GOT3 (cell line): ENCODE results near the gene LEO1.
"Not testable (repeated sequence)": the region's sequence is repeated elsewhere in the genome, so short reads cannot be mapped to it uniquely, and the experiment has no call there.

ENCODE experiments used
- DNase-seq: peaks from one replicate; lab custom pipeline; 2025; ENCODE audit warnings: mixed read lengths; lab: John Stamatoyannopoulos, UW

Gene LEO1

DNA sequence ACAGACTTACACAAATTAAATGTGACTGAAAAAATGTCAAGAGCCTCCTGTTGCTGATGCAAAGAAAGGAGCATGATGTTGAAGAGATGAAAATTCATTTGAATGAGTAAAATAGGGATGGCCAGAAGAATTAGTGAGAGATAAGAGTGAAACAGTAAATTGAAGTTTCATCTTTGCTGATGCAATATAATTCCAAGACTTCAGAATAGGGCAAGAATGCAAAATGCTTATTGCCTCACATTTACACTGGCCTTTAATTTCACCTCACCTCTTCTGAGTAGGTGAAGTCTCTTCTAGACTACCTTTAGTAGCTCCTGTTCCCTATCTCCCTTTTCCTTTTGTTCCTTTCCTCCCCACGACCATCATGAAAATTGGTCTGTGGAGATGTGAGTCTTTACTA lies 32.1 kb upstream of the LEO1 start:
- DNase-seq = no peak

DNA sequence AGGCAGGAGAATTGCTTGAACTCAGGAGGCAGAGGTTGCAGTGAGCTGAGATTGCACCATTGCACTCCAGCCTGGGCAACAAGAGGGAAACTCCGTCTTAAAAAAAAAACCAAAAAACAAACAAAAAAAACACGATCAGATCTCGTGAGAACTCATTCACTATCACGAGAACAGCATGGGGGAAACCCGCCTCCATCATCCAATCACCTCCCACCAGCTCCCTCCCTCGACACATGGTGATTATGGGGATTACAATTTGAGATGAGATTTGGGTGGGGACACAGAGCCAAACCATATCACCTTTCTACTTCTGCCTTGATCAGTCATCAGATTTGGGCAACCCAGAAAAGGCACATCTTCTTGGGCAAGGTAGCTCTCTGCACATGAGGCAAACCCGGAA lies 31.5 kb upstream of the LEO1 start:
- DNase-seq = not testable (repeated sequence)

DNA sequence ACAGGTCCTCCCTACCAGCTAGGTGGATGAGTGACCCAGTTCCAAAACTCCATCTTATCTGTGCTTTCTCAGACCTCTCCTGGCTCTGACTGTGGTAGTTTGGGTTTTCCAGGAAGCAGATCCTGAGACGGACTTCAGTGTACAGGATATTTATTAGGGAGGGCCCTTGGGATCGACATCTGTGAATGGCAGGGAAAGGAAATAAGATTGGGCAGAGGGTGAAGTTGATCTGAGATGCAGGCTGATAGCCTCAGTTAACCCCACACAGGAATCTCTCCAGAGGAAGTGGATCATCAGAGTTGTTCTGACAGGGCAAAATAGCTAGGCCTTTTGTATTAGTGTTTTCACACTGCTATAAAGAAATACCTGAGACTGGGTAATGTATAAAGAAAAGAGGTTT lies 30.8 kb upstream of the LEO1 start:
- no peak for DNase-seq

DNA sequence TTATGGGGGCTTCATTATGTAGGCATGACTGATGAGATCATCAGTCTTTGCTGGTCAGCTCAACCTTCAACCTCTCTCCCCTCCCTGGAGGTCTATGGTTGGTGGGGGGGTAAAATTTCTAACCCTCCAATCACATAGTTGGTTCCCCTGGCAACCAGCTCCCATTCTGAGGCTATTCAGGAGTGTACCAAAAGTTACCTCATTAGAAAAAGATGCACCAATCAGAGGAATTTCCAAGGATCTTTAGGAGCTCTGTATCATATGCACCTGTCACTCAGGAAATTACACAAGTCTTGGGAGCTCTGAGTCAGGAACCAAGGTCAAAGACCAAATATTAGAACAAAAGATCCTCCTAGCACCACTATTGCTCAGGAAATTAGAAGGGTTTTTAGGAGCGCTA lies 21.4 kb upstream of the LEO1 start:
- no peak for DNase-seq

DNA sequence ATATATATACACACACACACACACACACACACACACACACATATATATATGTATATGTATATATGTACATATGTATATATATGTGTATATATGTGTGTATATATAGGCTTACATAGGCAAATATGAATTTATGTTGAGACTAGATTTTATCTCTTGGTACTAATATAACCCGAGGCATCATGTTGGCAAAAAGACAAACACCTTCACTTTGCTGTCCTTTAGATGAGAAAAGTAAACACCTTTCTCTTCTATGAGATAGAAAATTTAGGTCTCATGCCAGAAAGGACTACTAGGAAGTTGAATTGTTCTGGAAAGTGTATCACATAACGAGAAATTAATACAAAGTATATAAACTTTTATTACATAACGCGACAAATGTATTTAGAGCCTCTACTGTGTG lies 19.6 kb upstream of the LEO1 start:
- DNase-seq = no peak

DNA sequence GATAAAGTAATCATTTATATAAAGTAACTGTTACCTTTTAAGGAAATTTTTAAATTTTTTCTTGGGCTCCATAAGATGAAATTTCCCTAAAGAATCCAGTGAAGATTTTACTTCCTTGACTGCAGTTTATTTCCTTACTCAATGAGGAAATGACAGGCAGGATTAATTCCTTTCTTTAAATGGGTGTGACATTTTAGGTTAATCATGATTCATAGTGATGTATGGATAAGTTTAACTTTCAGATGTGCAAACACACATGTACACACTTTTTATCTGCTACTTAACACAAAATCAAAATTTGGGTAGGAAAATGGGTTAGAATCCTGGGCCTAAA lies 11.2 kb upstream of the LEO1 start:
- no peak for DNase-seq

DNA sequence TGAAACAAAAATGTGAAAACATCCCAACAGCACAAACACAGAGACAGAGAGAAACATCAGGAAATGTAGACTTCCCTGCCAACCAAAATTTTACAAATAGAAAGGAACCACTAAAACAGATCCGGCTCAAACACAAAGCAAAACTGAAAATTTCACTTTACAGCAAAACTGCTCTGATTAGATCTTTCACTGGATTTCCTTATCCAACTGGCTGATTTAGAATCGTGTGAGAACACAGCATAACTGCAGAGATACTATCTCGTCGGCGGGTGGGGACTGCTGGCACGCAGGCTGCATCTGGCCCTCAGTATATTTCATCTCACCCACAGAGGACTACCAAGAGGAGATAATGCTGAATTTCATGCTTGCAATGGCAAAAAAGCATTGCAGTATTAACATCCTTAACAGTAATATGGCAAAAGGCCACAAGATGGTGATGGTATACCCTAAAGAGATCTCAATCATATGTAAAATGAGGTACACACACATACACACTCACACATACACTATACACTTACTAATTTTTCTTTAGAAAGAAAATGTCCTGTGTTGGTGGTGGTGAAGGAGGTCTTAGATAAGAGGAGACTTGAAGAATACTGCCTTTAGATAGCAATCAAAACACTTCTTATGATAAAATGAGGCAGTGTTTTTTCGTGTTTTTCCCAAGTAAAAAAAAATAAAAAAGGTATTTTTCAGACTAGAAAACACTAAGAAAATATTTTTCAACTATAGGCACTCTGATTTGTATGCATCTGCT lies 10.6 kb upstream of the LEO1 start:
- DNase-seq = no peak

DNA sequence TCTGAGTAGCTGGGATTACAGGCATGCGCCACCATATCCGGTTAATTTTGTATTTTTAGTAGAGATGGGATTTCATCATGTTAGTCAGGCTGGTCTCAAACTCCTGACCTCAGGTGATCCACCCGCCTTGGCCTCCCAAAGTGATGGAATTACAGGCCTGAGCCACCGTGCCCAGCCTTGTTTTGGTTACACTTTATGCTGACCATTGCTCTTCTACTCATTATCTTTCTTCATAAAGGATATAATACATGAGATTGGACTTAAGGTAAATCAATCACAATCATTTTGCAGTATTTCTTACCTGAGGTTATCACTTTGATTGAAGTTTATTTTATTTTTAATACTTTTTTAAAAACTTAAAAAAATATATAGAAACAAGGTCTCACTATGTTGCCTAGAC lies 2.2 kb upstream of the LEO1 start:
- DNase-seq = no peak

DNA sequence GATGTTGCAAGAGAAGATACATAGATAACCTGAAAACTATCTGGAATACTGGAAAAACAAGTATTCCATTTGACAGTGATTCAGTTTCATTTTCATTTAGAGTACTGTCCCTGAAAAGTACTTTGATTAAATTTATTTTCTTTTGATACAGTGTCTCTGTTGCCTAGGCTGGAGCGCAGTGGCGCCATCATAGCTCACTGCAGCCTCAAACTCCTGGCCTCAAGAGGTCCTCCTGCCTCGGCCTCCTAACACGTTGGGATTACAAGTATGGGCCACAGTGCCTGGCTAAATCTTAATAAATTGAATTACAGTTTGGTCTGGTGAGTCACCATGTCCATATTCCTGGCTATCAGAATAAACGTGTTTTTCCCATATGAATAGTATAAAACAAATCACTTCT lies 1.6 kb upstream of the LEO1 start:
- no peak for DNase-seq

DNA sequence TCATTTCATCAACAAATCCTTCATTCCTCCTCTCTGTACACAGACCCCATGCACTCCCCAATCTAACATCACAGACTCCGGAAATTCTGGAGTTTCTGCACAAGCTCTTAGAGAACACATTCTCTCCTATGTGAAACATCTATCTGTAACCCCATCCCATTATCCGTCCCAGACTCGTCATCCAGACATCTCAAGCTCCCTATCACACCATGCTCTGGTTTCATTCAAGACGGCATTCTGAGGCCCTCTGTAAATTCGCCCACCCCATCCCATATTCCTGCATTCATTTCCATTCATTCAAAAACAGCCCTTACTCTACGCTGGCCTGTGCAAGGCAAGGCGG lies 575 bp downstream of the LEO1 start:
- DNase-seq = no peak

DNA sequence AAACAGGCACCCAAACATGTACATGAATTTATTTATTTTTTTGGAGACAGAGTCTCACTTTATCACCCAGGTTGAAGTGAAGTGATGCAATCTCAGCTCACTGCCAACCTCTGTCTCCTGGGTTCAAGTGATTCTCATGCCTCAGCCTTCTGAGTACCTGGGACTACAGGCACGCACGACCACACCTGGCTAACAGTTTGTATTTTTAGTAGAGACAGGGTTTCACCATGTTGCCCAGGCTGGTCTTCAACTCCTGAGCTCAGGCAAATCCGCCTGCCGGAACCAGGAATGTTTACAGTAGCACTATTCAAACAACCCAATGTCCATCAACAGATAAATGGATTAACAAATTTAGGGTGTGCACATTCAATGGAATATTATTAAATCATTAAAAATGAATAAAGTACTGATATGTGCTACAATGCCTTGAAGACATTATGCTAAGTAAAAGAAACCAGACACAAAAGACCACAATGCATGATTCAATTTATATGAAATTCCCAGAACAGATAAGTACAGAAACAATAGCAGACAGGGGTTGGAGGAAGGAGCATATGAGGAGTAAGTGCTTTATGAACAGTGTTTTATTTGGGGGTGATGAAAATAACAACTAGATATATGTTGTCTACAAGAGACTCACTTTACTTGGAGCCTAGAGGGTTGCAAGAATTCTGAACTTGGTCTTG lies 1.3 kb downstream of the LEO1 start:
- DNase-seq = no peak

DNA sequence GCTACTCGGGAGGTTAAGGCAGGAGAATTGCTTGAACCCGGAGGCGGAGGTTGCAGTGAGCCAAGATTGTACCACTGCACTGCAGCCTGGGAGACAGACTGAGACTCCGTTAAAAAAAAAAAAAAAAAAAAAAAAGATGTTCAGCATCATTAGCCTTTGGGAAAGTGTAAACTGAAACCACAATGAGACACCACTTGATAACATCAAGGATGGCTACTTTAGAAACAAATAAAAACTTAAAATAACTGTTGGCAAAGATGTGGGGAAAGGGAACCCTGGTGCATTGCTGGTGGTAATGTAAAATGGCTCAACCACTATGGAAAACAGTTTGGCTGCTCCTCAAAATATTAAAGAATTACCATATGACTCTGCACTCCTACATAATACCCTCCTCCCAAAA lies 1.9 kb downstream of the LEO1 start:
- no peak for DNase-seq

DNA sequence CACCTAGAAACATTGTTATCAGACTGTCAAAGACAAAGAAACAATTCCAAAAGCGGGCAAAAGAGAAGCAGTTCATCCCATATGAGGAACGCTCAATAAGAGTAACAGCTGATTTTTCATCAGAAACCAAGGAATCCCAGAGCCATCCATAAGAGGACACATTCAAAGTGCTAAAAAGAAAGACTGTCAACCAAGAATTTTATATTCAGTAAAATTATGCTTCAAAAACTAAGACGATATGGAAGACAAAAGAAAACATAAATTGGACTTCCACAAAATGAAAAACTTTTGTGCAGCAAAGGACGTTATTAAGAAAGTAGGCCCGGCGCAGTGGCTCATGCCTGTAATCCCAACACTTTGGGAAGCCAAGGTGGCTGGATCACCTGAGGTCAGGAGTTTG lies 4.0 kb downstream of the LEO1 start:
- DNase-seq = no peak

DNA sequence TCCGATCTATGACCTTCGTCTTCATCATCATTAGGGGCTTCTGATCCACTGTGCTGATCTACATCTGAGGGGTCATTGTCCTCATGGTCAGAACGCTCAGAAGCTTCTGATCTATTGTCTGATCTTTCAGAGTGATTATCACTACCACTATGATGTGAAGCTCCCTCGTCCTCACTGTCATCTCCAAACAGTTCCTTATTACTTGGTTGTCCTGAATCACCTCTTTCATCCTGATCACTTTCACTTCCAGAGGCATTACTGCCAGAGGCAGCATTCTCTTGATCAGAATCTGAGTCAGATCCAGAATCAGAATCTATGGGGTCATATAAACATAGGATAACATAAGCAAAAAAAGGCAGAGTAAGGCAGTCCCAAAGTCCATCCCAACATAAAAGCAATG lies 5.4 kb downstream of the LEO1 start:
- DNase-seq = no peak

DNA sequence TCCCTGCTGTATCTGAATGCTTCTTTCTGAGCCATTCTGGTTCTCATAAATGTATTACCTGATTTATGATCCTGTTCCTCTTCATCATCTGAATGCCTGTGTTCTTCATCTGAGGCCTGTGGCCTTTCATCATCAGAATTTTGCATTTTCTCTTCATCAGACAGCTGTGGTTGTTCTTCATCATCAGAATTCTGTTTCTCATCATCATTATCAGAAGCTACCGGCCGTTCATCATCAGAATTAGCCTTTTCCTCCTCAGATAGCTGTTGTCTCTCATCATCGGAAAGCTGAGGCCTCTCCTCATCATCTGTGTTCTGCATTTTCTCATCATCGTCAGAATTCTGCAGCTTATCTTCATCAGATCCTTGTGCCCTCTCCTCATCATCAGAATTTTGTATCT lies 5.9 kb downstream of the LEO1 start:
- no peak for DNase-seq

DNA sequence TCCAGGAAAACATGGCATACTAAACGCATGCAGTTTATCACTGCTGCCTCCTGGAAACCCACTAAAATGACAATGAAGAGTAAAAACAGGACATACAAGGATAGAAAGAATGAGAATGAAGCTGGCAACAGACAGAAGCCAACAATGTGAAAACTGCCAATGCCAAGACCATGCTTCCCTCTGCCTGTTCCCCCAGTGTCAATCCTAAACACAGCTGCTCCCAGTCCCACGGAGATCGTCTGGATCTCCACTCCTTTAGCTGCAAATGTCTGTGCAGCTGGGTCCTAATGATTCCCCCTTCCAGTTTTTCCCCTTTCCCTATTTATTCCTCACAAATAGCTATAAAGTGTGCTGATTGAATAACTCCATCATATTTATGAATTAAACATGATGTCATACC lies 16.1 kb downstream of the LEO1 start:
- no peak for DNase-seq

DNA sequence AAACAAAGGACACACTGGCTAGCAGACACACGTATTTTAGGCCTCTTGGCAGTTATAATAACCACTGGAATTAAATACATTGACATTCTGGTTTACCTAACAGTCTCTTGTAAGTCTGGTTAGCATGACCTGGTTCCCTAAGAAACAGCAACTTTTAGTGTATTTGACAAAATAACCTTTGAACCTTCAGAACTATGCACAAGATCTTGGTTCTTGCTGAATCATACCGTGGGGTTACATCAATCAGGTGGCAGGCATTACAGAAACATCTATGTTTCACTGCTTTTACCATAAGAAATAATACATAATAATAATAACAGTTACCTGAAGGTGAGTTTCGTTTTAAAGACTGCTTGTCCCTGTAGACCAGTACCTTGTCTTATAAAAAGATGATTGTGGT lies 18.8 kb downstream of the LEO1 start:
- DNase-seq = no peak

DNA sequence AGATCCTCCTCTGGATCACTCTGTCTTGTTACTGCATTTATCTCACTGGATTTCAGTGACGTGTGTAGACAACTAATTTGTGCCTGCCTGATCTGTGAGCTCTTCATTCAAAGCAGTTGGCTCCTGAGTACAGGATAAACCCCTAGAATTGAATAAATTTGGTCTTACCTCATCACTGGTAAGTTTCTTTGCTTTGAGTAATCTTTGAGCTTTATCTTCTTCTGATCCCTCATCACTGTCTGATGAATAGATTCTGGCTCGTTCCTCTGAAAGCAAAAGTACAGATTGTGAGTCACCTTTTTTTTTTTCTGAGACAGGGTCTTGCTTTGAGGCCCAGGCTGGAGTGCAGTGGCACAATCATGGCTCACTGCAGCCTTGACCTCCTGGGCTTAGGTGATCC lies 24.5 kb downstream of the LEO1 start:
- DNase-seq = no peak

DNA sequence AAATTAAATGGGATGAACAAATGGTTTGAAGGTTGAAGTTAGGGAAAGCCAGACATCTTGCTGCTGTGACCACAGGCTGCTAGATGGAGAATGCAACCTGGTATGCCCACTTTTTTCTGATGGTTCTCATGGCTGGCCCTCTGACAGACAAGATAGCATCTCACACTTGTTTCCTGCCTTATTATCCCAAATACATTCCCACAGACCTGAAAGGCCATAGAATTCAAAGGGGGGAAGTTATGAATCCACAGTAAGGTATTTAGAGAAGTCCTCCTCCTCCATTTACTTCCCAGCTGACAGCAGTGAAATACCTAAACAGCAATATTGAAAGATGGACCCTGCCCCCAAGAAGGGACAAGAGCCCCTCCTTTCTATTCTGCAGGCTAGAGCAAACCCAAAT lies 32.4 kb downstream of the LEO1 start:
- DNase-seq = no peak

DNA sequence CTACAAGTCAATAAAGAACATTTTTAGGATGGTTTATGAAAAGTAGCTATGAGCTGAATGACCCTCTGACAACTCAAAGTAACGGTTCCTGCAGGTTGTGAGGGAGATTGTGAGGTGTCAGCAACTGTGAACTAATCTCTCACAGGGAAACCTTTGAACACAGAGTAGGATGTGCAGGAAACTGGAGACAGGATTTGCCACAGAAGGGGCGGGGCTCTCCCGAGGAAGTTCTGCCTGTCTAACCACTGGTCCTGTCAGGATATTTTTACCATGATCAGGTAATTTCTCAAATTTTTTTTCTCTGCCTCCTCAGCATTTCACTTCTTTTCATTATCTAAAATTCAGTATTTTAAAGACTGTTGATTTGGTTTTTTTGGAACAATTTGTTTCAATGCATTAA lies 33.3 kb downstream of the LEO1 start:
- DNase-seq = no peak

DNA sequence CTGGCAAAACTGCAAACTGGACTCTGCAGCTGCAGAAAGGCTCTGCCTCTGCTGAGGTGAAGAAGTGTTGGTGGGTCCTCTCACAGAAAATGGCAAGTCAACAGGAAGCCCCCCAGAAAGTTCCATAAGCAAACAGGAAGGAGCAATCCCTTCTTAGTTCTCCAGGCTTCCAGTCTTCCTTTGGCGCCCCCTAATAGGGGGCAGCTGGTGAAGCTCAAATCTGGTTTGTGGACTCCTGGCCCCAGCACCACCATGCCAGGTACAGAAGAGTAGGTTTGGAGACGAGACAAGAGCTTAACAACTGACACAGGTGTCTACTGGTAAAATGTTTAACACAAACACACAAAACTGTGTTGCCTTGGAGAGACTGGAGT lies 35.5 kb downstream of the LEO1 start:
- DNase-seq = no peak

DNA sequence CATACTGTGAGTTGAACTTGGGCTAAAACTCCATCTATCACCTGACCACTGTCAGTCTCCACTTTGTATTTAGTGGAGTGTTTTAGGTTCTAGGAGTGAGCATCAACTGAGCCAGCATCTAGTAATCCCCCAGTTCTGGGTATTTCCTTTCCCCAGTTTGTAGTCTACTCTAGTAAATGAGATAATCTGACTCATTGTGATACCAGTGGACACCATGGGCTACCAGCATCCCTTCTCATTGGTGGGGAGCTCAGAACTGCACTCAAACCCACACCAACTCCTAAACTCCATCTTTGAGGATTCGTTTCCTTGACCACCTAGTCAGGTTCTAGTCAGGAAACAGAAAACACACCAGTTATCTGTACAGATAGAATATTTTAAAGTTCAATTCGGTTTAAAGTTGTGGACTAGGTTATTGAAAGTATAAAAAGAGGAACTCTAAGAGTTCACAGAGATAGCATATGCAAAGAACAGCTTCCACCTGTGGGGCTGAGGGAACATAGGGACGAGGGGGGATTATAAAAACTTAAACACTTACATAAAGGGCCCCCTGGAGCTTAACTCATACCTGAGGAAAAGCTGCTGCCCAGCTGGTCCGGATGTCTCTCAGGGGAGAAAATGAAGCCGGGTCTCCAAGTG lies 36.0 kb downstream of the LEO1 start:
- DNase-seq = no peak

DNA sequence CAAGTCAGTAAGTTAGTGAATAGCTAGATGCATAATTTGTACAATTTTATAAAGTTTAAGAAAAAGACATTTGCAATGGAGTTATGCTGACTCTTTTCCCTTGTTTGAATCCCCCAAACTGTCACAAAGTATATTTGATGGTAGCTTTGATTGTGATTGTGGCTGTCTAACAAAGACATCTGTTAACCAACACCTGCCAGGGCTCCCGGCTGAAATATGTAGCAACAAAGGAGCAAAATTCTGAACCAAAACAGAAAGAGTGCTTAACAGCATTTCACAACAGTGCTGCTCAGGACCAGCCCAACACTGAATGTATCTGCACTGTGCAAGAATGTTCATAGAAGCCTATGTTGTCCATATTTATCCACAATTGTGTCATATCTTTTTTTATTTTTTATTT lies 39.4 kb downstream of the LEO1 start:
- DNase-seq = no peak

DNA sequence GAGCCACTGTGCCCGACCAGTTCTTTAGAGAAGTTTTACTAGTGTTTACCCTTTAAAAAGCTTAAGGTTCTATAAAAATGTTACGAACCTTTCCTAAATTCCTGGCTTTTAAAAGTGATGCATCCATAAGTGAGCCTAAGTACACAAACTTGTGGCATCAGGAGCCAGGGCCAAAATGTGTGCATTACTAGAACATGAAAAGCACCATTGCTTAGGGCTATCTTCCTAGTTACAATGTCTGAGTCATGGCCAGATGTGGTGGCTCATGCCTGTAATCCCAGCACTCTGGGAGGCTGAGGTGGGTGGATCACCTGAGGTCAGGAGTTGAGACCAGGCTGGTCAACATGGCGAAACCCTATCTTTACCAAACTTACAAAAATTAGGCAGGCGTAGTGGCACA lies 39.9 kb downstream of the LEO1 start:
- DNase-seq = no peak
